Prostate gland (tissue), 2 donors: ENCODE results near the gene FRG1. TPM values are rescaled to one million over a fixed set of nuclear protein-coding genes. Genes with fewer than 3 reads are reported as not detected.
"Not testable (repeated sequence)": the region's sequence is repeated elsewhere in the genome, so short reads cannot be mapped to it uniquely, and the experiment has no call there.

ENCODE experiments used
- DNase-seq: peaks from one replicate; pipeline ENCODE4 v3.0.0-alpha.2; 2019; ENCODE audit warnings: low spot score
- H3K27ac ChIP-seq, 2 donors: fragments of 200-600 bp; sonication (generic); 2 replicates each; pipeline ENCODE4 v1.5.1; 2017 to 2019
- H3K27me3 ChIP-seq: fragments of 200-600 bp; sonication (generic); replicated peaks from 2 replicates; pipeline ENCODE4 v1.5.1; 2019; ENCODE audit not compliant: insufficient read depth
- H3K36me3 ChIP-seq, 2 donors: fragments of 200-600 bp; sonication (generic); 1 replicate in 1 of 2; 2 replicates in 1 of 2; pipeline versions ENCODE4 v1.5.1 to v1.8.1; 2017 to 2019
- H3K4me1 ChIP-seq: fragments of 200-600 bp; sonication (generic); replicated peaks from 2 replicates; pipeline ENCODE4 v1.5.1; 2019
- H3K4me3 ChIP-seq, 2 donors: fragments of 200-600 bp; sonication (generic); 2 replicates each; pipeline ENCODE4 v1.5.1; 2017 to 2019
- H3K9me3 ChIP-seq: fragments of 200-600 bp; sonication (generic); 2 replicates; pipeline ENCODE4 v1.5.1; 2017
- CTCF ChIP-seq, 4 experiments: fragments of 200-600 bp in 2 of 4; fragments of 450-650 bp in 2 of 4; sonication (generic) in 2 of 4; IDR thresholded peaks; 1 replicate in 3 of 4; 2 replicates in 1 of 4; pipeline ENCODE4 v1.5.1; 2016 to 2019; ENCODE audit warnings: antibody characterized with exemption in 4 of 4, mild to moderate bottlenecking in 2 of 4, moderate library complexity in 2 of 4
- POLR2A ChIP-seq: fragments of 450-650 bp; IDR thresholded peaks from one replicate; pipeline ENCODE4 v1.6.1; 2016; ENCODE audit warnings: antibody characterized with exemption, mild to moderate bottlenecking
- POLR2AphosphoS5 ChIP-seq: sonication (generic); formaldehyde crosslinking; IDR thresholded peaks from one replicate; pipeline ENCODE4 v1.6.1; 2017; ENCODE audit warnings: antibody characterized with exemption
- WGBS: methylation state at CpG from one replicate; pipeline ENCODE4 v1.1.5; 2018; 5-methylcytosine and 5-hydroxymethylcytosine counted together
- intact Hi-C: fragments of 100-400 bp; cut with DNase I; formaldehyde crosslinking; loops from one replicate; pipeline ENCODE4 v1.14.2; 2022
- small RNA-seq, 2 donors: library from RNA; depleted of rRNA; stranded (forward); fragments of <200 nt; gene quantifications; one replicate each; pipeline ENCODE3, GENCODE V24; 2016
- total RNA-seq, 2 donors: library from RNA; depleted of rRNA; stranded (reverse); fragments of >200 nt; gene quantifications; one replicate each; pipeline ENCODE4 v1.1.0, GENCODE V29; 2016

Gene FRG1
- total RNA-seq, 2 donors from 2014 or later = 28.2 to 53.4 TPM

GRCh38 chr4:189988877-189989431 is 48.3 kb downstream of the FRG1 start:
- no peaks in the 10 kb centered on the region for H3K36me3 ChIP-seq
- no peak for DNase-seq
- H3K4me1 ChIP-seq = no peaks in the 10 kb centered on the region
- 56% methylated on average over 3 of the region's 3 CpGs for WGBS
- no peak for TF ChIP-seq POLR2AphosphoS5
- TF ChIP-seq CTCF (IDR thresholded peaks at IDR 0.05) = no peak
- no peak for TF ChIP-seq POLR2A
- no peaks in the 10 kb centered on the region for H3K9me3 ChIP-seq
- H3K4me3 ChIP-seq = no peak overlapping the region
- H3K27me3 ChIP-seq = no peaks in the 10 kb centered on the region
- intact Hi-C loops = no loop called here
- no peak overlapping the region for H3K27ac ChIP-seq

- H3K9me3 ChIP-seq, H3K4me1 ChIP-seq, H3K27ac ChIP-seq, H3K4me3 ChIP-seq, H3K36me3 ChIP-seq, intact Hi-C loops, DNase-seq, H3K27me3 ChIP-seq: not testable (repeated sequence)
- WGBS = 84% methylated on average over 2 of the region's 3 CpGs
Measured at GRCh38 chr4:189989941-189990340, 49.3 kb downstream of the FRG1 start.

Small RNA genes within 50 kb of the gene (small RNA-seq; reads per million reads assigned to genes)
- 0 reads per million in 2 donors for gene MLLT10P2

Other genes starting within 250 kb of the FRG1 start
- not detected for gene FRG2, start 86.4 kb downstream of the FRG1 start, total RNA-seq
- under 1 TPM in 1 of 2 donors, not detected in 1; 0.05 TPM for gene DBET, start 123.6 kb downstream of the FRG1 start, total RNA-seq
- gene DUX4, start 232.9 kb downstream of the FRG1 start, total RNA-seq = not detected